K562 (cell line): Measurements from ENCODE around the gene NF1. TPM values are rescaled to one million over a fixed set of nuclear protein-coding genes. Genes with fewer than 3 reads are reported as not detected.

Source experiments
- CBX2 ChIP-seq: fragments of 200-600 bp; sonication (generic); IDR thresholded peaks from one replicate; pipeline ENCODE4 v1.6.1; 2012; ENCODE audit warnings: mild to moderate bottlenecking, low read length, inconsistent platforms; ENCODE audit not compliant: insufficient read depth, poor library complexity, severe bottlenecking
- CTBP1 ChIP-seq: fragments of 450-650 bp; IDR thresholded peaks from 2 replicates; pipeline ENCODE4 v1.6.1; 2016; ENCODE audit warnings: borderline replicate concordance
- CXXC5 ChIP-seq: fragments of 250-450 bp; sonication (Bioruptor Pico); IDR thresholded peaks from 2 replicates; pipeline ENCODE4 v1.8.0; 2022; ENCODE audit warnings: inconsistent platforms, mild to moderate bottlenecking, moderate library complexity
- EGR1 ChIP-seq: fragments of 450-650 bp; conservative IDR thresholded peaks from 2 replicates; pipeline ENCODE4 v1.6.1; 2017; ENCODE audit warnings: mild to moderate bottlenecking
- KDM1A ChIP-seq, 2 experiments: fragments of 450-650 bp; IDR thresholded peaks; 2 replicates each; pipeline ENCODE4 v1.6.1; 2016; ENCODE audit warnings: mild to moderate bottlenecking in 2 of 2
- KDM2B ChIP-seq: fragments of 250-450 bp; sonication (Bioruptor Pico); IDR thresholded peaks from 2 replicates; pipeline ENCODE4 v1.8.0; 2021; ENCODE audit warnings: mild to moderate bottlenecking, moderate library complexity
- KHSRP ChIP-seq: fragments of 450-650 bp; IDR thresholded peaks from 2 replicates; pipeline ENCODE4 v1.6.1; 2017
- MEIS2 ChIP-seq: fragments of 450-650 bp; IDR thresholded peaks from 2 replicates; pipeline ENCODE4 v1.6.1; 2014; ENCODE audit warnings: mild to moderate bottlenecking; ENCODE audit not compliant: partially characterized antibody
- MITF ChIP-seq: IDR thresholded peaks from 2 replicates; pipeline ENCODE4 v1.6.1; 2014; ENCODE audit warnings: antibody characterized with exemption
- NONO ChIP-seq, 2 experiments: fragments of 200-400 bp in 1 of 2; fragments of 450-650 bp in 1 of 2; formaldehyde crosslinking in 1 of 2; IDR thresholded peaks; 2 replicates each; pipeline ENCODE4 v1.6.1; 2017; ENCODE audit warnings: low read depth in 2 of 2, mild to moderate bottlenecking in 2 of 2, moderate library complexity in 2 of 2, low read length in 1 of 2
- PBX2 ChIP-seq, 2 experiments: IDR thresholded peaks in 1 of 2; conservative IDR thresholded peaks in 1 of 2; 2 replicates each; pipeline ENCODE4 v1.6.1; 2016; ENCODE audit warnings: low read depth in 2 of 2, mild to moderate bottlenecking in 1 of 2, missing compliant biosample characterization in 1 of 2, missing genetic modification characterization in 1 of 2, moderate library complexity in 1 of 2
- PML ChIP-seq: IDR thresholded peaks from 2 replicates; pipeline ENCODE4 v1.6.1; 2012; ENCODE audit warnings: low read length, inconsistent platforms
- SPI1 ChIP-seq: IDR thresholded peaks from 2 replicates; pipeline ENCODE4 v1.6.1; 2011; ENCODE audit warnings: low read depth, low read length, control low read depth, borderline replicate concordance
- ZNF175 ChIP-seq: fragments of 200-800 bp; sonication (Bioruptor generic); IDR thresholded peaks from 2 replicates; pipeline ENCODE4 v1.6.1; 2016; ENCODE audit warnings: low read depth, mild to moderate bottlenecking, missing genetic modification characterization, missing compliant biosample characterization
- ZNF239 ChIP-seq: fragments of 250-450 bp; sonication (Bioruptor Pico); IDR thresholded peaks from 2 replicates; pipeline ENCODE4 v1.4.0; 2020; ENCODE audit warnings: mild to moderate bottlenecking
- ZNF263 ChIP-seq: sonication (generic); formaldehyde crosslinking; IDR thresholded peaks from 2 replicates; pipeline ENCODE4 v1.8.0; 2022; ENCODE audit warnings: mild to moderate bottlenecking, missing genetic modification reagents, borderline replicate concordance
- ZNF717 ChIP-seq: fragments of 250-450 bp; sonication (Bioruptor Pico); IDR thresholded peaks from 2 replicates; pipeline ENCODE4 v1.5.0; 2021
- polyA plus RNA-seq, 8 experiments: library from polyadenylated mRNA; depleted of rRNA in 4 of 8; stranded (reverse) in 5 of 8; unstranded in 3 of 8; fragments of >200 nt; fragmentation: Nextera tagmentation in 2 of 8; fragmentation: Illumina TruSeq in 1 of 8; extraction: Ambion mirVana in 2 of 8; extraction: Trizol in 1 of 8; gene quantifications; 2 replicates each; pipeline versions ENCODE4 v1.2.1 to v1.2.3, GENCODE V29; 2011 to 2014; ENCODE audit warnings: inconsistent platforms in 1 of 8, missing spikeins in 1 of 8
- total RNA-seq, 7 experiments: library from RNA; depleted of rRNA in 6 of 7; stranded (reverse); fragments of >200 nt in 6 of 7; fragmentation: Illumina TruSeq in 2 of 7; extraction: Trizol in 2 of 7; gene quantifications; 2 replicates each; pipeline versions ENCODE4 v1.2.1 to v1.2.3, GENCODE V29; 2011 to 2021; ENCODE audit warnings: low replicate concordance in 1 of 7
- TF ChIP-seq, protein P1 (sequence below): fragments of 450-650 bp; IDR thresholded peaks from 2 replicates; pipeline ENCODE4 v1.6.1; 2017; ENCODE audit warnings: antibody characterized with exemption
- TF ChIP-seq, protein P2 (sequence below): fragments of 200-800 bp; sonication (Bioruptor generic); IDR thresholded peaks from 2 replicates; pipeline ENCODE4 v1.6.1; 2017; ENCODE audit warnings: missing genetic modification characterization, missing compliant biosample characterization

The NF1 gene
- total and polyA plus RNA-seq, 9 of the 15 experiments (the other 6 are each of a cell fraction or from before 2014, with no cell fraction given), result 3.4 to 41.9 (median 24.3) TPM

- TF ChIP-seq, protein P1, sequence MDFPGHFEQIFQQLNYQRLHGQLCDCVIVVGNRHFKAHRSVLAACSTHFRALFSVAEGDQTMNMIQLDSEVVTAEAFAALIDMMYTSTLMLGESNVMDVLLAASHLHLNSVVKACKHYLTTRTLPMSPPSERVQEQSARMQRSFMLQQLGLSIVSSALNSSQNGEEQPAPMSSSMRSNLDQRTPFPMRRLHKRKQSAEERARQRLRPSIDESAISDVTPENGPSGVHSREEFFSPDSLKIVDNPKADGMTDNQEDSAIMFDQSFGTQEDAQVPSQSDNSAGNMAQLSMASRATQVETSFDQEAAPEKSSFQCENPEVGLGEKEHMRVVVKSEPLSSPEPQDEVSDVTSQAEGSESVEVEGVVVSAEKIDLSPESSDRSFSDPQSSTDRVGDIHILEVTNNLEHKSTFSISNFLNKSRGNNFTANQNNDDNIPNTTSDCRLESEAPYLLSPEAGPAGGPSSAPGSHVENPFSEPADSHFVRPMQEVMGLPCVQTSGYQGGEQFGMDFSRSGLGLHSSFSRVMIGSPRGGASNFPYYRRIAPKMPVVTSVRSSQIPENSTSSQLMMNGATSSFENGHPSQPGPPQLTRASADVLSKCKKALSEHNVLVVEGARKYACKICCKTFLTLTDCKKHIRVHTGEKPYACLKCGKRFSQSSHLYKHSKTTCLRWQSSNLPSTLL, result no peak
- TF ChIP-seq, protein P2, sequence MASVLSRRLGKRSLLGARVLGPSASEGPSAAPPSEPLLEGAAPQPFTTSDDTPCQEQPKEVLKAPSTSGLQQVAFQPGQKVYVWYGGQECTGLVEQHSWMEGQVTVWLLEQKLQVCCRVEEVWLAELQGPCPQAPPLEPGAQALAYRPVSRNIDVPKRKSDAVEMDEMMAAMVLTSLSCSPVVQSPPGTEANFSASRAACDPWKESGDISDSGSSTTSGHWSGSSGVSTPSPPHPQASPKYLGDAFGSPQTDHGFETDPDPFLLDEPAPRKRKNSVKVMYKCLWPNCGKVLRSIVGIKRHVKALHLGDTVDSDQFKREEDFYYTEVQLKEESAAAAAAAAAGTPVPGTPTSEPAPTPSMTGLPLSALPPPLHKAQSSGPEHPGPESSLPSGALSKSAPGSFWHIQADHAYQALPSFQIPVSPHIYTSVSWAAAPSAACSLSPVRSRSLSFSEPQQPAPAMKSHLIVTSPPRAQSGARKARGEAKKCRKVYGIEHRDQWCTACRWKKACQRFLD (CRISPR knock-in tag), result 0 out of 2 replicates have a peak, but pooled peaks have one; percentile 45
- TF ChIP-seq PML, result peak; percentile 27; the same call in 1 of the 2 replicates
- peak; percentile 75; the same call in 1 of the 2 replicates for TF ChIP-seq ZNF175
- TF ChIP-seq KDM1A (IDR thresholded peaks at IDR 0.05), result no peak
- no peak for TF ChIP-seq CBX2
- no peak for TF ChIP-seq ZNF263 (CRISPR knock-in tag)
- no peak for TF ChIP-seq KHSRP
- peak; percentile 88 for TF ChIP-seq MEIS2
- no peak for TF ChIP-seq ZNF239 (CRISPR knock-in tag)
- peak; percentile 44; the same call in 1 of the 2 replicates for TF ChIP-seq SPI1
- TF ChIP-seq CXXC5 (CRISPR knock-in tag), result peak; percentile 78
- TF ChIP-seq ZNF717 (CRISPR knock-in tag), result no peak
- no peak for TF ChIP-seq PBX2 (CRISPR knock-in tag; IDR thresholded peaks at IDR 0.05; ENCODE audit: low read depth)
- TF ChIP-seq PBX2 (tag; conservative IDR thresholded peaks at IDR 0.05; ENCODE audit: low read depth), result no peak
- TF ChIP-seq MITF, result no peak
- TF ChIP-seq NONO (IDR thresholded peaks at IDR 0.05; ENCODE audit: low read depth in 2 of 2, low read length in 1 of 2), result peak in 1 of 2 experiments; percentile 78; a peak in 1 of 4 replicates
- TF ChIP-seq CTBP1, result no peak
- TF ChIP-seq EGR1, result no peak
- no peak for TF ChIP-seq KDM2B (CRISPR knock-in tag)
Observed at GRCh38 chr17:31094600-31095235, at the start of gene NF1 (continued).
